ENCODE results near the gene KIF6. TPM values are rescaled to one million over a fixed set of nuclear protein-coding genes. Genes with fewer than 3 reads are reported as not detected.

Gene KIF6
- polyA plus RNA-seq, 2 donors: 0.08 to 0.20 TPM

DNA sequence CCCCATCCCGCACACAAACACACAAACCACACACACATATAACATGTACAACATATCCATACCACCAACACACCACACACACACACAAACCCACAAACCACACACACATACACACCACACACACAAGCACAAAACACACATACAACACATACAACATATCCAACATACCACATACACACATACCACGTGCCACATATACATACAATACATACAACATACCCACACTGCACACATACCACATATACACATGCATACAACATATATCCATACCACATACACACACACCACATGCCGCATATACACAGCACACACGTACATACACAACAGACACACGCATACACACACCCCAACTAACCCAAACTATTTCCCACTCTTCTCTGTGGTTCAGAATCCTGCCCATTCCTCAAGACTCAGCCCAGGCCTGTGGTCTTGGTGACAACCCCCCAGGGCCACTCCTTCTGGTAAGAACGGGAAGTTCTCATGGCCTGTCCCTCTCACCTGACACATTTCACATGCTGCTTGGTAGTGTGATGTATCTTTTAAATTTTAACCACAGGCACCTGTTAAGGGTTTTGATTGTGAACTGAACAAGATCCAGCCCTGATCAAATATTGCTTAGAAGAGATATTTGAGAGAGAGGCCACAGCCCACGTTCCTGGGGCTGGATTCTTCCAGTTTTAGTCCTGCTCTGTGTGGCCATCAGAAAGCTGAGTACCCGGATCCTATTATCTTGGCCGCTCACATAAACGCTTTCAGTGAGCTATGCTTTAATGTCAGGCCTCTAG lies 346.8 kb downstream of the KIF6 start:
- Histone ChIP-seq H3K27me3 (ENCODE audit: control insufficient read depth in 1 of 2, insufficient read depth in 2 of 2, low read length in 2 of 2) (no peaks in the 10 kb centered on the region), H3K4me1 (ENCODE audit: control insufficient read depth in 2 of 2, insufficient read depth in 2 of 2, low read length in 1 of 2) (no peaks in the 10 kb centered on the region), H3K4me3 (ENCODE audit: low read depth in 1 of 2, low read length in 2 of 2) (no peak overlapping the region), H3K9me3 (ENCODE audit: control insufficient read depth in 2 of 2, insufficient read depth in 1 of 2, low read depth in 1 of 2, low read length in 1 of 2) (no peaks in the 10 kb centered on the region), H3K36me3 (ENCODE audit: control insufficient read depth in 2 of 2, insufficient read depth in 2 of 2, low read length in 1 of 2) (no peaks in the 10 kb centered on the region), H3K27ac (ENCODE audit: low read depth in 2 of 2, low read length in 1 of 2) (no peak overlapping the region)
- 71 to 80% methylated on average over 10 of the region's 10 CpGs for WGBS, 2 donors

DNA sequence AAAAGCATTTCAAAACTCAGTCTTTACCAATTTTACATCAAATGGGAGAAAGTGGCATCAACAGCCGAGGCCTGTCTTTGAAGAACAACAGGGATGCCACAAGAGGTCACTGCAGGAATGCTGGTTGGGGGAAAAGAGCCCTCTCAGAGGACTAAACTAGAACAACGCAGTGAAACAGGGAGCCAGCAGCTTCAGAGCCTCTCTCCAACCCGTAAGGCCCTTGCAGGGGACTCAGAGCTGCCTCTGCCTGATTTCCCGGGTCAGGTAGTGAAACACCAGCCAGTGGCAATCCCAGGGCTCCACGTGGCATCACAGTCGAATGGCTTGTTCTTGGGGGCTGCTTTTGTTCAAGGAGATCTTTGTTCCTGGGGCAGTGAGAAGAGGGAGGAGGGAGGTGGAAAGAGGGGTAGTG lies 347.7 kb downstream of the KIF6 start:
- H3K4me3 ChIP-seq (ENCODE audit: low read depth in 1 of 2, low read length in 2 of 2): no peak overlapping the region
- WGBS, 2 donors: 11 to 14% methylated on average over 6 of the region's 6 CpGs
- H3K27me3 ChIP-seq (ENCODE audit: control insufficient read depth in 1 of 2, insufficient read depth in 2 of 2, low read length in 2 of 2): no peaks in the 10 kb centered on the region
- no peaks in the 10 kb centered on the region for H3K36me3 ChIP-seq (ENCODE audit: control insufficient read depth in 2 of 2, insufficient read depth in 2 of 2, low read length in 1 of 2)
- no peaks in the 10 kb centered on the region for H3K9me3 ChIP-seq (ENCODE audit: control insufficient read depth in 2 of 2, insufficient read depth in 1 of 2, low read depth in 1 of 2, low read length in 1 of 2)
- H3K27ac ChIP-seq (ENCODE audit: low read depth in 2 of 2, low read length in 1 of 2): no peak overlapping the region
- no peaks in the 10 kb centered on the region for H3K4me1 ChIP-seq (ENCODE audit: control insufficient read depth in 2 of 2, insufficient read depth in 2 of 2, low read length in 1 of 2)

DNA sequence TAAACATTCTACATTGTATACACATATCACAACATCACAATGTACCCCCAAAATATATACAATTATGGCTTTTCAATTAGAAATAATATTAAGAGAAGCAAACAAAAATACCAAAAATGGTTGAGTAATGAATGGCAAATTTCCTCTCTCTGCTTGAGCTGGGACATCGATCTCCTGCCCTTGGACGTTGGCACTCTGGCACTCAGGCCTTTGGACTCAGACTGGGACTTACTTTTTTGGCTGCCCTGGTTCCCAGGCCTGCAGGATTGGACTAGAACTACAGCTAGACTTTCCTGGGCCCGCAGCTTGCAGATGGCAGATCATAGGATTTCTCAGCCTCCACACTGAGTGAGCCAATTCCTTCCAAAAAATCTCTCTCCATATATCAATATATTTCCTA lies 349.8 kb downstream of the KIF6 start:
- no peaks in the 10 kb centered on the region for H3K4me1 ChIP-seq (ENCODE audit: control insufficient read depth in 2 of 2, insufficient read depth in 2 of 2, low read length in 1 of 2)
- no peaks in the 10 kb centered on the region for H3K27me3 ChIP-seq (ENCODE audit: control insufficient read depth in 1 of 2, insufficient read depth in 2 of 2, low read length in 2 of 2)
- 63 to 75% methylated on average over 3 of the region's 3 CpGs for WGBS, 2 donors
- H3K9me3 ChIP-seq (ENCODE audit: control insufficient read depth in 2 of 2, insufficient read depth in 1 of 2, low read depth in 1 of 2, low read length in 1 of 2): no peaks in the 10 kb centered on the region
- H3K36me3 ChIP-seq (ENCODE audit: control insufficient read depth in 2 of 2, insufficient read depth in 2 of 2, low read length in 1 of 2): no peaks in the 10 kb centered on the region
- H3K27ac ChIP-seq (ENCODE audit: low read depth in 2 of 2, low read length in 1 of 2): no peak overlapping the region
- no peak overlapping the region for H3K4me3 ChIP-seq (ENCODE audit: low read depth in 1 of 2, low read length in 2 of 2)

DNA sequence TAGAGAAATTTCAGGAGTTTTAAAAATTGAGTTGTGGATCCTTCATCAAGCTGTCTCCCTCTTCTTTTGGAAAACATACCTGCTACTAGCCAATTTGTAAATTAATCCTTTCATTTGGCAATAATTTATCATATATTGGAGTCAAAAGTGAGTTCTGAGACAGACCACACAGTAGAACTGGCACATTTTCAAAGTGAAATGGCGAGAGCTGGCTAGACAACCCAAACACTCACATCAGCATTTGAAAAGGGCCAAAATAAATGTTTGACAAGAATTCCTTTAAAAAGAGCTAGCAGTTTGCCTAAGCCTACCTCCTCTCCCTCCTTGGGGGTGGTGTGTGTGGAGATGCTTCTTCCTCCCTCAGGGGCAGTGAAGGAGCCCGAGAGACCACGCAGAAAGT lies 354.8 kb downstream of the KIF6 start:
- Histone ChIP-seq H3K27ac (ENCODE audit: low read depth in 2 of 2, low read length in 1 of 2) (no peak overlapping the region), H3K27me3 (ENCODE audit: control insufficient read depth in 1 of 2, insufficient read depth in 2 of 2, low read length in 2 of 2) (no peaks in the 10 kb centered on the region), H3K4me3 (ENCODE audit: low read depth in 1 of 2, low read length in 2 of 2) (no peak overlapping the region), H3K36me3 (ENCODE audit: control insufficient read depth in 2 of 2, insufficient read depth in 2 of 2, low read length in 1 of 2) (no peaks in the 10 kb centered on the region), H3K4me1 (ENCODE audit: control insufficient read depth in 2 of 2, insufficient read depth in 2 of 2, low read length in 1 of 2) (no peaks in the 10 kb centered on the region), H3K9me3 (ENCODE audit: control insufficient read depth in 2 of 2, insufficient read depth in 1 of 2, low read depth in 1 of 2, low read length in 1 of 2) (no peaks in the 10 kb centered on the region)
- 52 to 66% methylated on average over 3 of the region's 3 CpGs for WGBS, 2 donors

DNA sequence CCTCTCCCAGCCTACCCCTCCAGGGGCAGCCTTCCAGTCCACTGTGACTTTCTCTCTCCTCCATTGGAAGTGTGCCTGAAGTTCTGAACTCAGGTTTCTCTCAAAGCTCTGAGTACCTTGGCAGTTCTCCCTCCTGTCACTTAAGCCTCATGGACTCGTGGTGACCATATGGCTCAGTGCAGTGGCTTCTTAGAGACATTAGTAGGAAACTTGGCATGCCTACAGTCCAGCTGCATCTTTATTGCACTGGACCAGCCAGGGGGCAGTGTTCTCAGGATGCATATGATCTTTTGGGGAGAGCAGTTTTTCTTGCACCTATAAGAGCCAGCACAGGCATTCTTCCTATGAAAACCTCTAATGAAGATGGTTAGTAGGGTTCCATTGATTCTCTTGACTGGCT lies 355.2 kb downstream of the KIF6 start:
- no peaks in the 10 kb centered on the region for H3K4me1 ChIP-seq (ENCODE audit: control insufficient read depth in 2 of 2, insufficient read depth in 2 of 2, low read length in 1 of 2)
- no peaks in the 10 kb centered on the region for H3K27me3 ChIP-seq (ENCODE audit: control insufficient read depth in 1 of 2, insufficient read depth in 2 of 2, low read length in 2 of 2)
- no peak overlapping the region for H3K27ac ChIP-seq (ENCODE audit: low read depth in 2 of 2, low read length in 1 of 2)
- no peaks in the 10 kb centered on the region for H3K36me3 ChIP-seq (ENCODE audit: control insufficient read depth in 2 of 2, insufficient read depth in 2 of 2, low read length in 1 of 2)
- 41 to 44% methylated on average over 1 of the region's 1 CpG for WGBS, 2 donors
- H3K9me3 ChIP-seq (ENCODE audit: control insufficient read depth in 2 of 2, insufficient read depth in 1 of 2, low read depth in 1 of 2, low read length in 1 of 2): no peaks in the 10 kb centered on the region
- no peak overlapping the region for H3K4me3 ChIP-seq (ENCODE audit: low read depth in 1 of 2, low read length in 2 of 2)

DNA sequence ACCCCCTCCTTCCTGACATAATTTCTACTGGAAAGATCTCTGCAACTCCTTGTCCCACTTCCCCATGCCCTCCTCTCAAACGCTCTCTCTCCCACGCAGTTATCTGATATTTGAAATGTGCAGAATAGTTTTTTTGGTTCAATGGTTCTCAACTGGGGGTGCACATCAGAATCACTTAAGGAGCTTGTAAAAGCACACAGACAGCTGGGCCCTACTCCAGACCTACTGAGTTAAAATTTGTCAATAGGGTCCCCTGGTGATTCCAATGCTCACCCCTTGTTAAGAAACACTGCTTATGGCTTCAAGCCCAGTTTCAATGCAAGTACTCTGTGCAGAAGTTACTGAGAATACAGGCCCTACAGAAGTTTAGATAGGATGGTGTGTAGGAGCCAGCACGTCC lies 357.5 kb downstream of the KIF6 start:
- H3K27ac ChIP-seq (ENCODE audit: low read depth in 2 of 2, low read length in 1 of 2): no peak overlapping the region
- H3K9me3 ChIP-seq (ENCODE audit: control insufficient read depth in 2 of 2, insufficient read depth in 1 of 2, low read depth in 1 of 2, low read length in 1 of 2): no peaks in the 10 kb centered on the region
- H3K36me3 ChIP-seq (ENCODE audit: control insufficient read depth in 2 of 2, insufficient read depth in 2 of 2, low read length in 1 of 2): no peaks in the 10 kb centered on the region
- WGBS, 2 donors: 80 to 86% methylated on average over 3 of the region's 3 CpGs
- no peaks in the 10 kb centered on the region for H3K27me3 ChIP-seq (ENCODE audit: control insufficient read depth in 1 of 2, insufficient read depth in 2 of 2, low read length in 2 of 2)
- no peak overlapping the region for H3K4me3 ChIP-seq (ENCODE audit: low read depth in 1 of 2, low read length in 2 of 2)
- H3K4me1 ChIP-seq (ENCODE audit: control insufficient read depth in 2 of 2, insufficient read depth in 2 of 2, low read length in 1 of 2): no peaks in the 10 kb centered on the region

DNA sequence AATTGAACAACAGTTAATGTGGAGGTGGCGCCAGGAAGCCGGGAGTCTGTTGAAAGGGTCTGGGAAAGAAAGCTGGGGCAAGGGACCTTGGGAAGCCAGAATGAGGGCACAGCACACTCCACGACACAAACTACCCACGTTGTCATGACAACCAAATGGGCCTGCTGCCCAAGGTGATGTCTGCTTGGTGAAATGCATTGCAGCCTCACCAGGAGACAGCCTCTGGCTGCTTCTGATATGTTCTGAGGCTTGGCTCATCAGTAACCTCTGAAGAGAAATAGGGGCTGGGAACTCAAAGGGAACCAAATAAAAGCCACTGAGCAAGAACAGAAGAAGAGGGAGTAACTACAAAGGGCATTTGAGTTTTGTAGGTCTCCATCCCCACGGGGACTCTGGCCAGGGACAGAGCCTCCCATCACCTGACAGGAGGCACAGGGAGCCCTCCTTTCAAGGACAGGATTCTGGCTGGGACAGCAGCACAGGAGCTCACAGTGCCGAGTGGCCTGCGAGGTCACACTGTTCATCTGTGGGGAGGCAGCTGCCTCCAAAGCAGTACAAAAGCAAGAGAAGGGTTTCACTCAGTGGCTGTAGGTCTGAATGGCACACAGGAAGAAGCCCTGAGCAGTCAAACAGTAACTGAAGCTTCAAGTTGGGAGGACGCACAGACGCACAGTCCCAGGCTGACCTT lies 358.1 kb downstream of the KIF6 start:
- Histone ChIP-seq H3K4me1 (ENCODE audit: control insufficient read depth in 2 of 2, insufficient read depth in 2 of 2, low read length in 1 of 2) (no peaks in the 10 kb centered on the region), H3K9me3 (ENCODE audit: control insufficient read depth in 2 of 2, insufficient read depth in 1 of 2, low read depth in 1 of 2, low read length in 1 of 2) (no peaks in the 10 kb centered on the region), H3K36me3 (ENCODE audit: control insufficient read depth in 2 of 2, insufficient read depth in 2 of 2, low read length in 1 of 2) (no peaks in the 10 kb centered on the region), H3K27ac (ENCODE audit: low read depth in 2 of 2, low read length in 1 of 2) (no peak overlapping the region), H3K27me3 (ENCODE audit: control insufficient read depth in 1 of 2, insufficient read depth in 2 of 2, low read length in 2 of 2) (no peaks in the 10 kb centered on the region), H3K4me3 (ENCODE audit: low read depth in 1 of 2, low read length in 2 of 2) (no peak overlapping the region)
- WGBS, 2 donors: 78% methylated on average over 9 of the region's 9 CpGs

DNA sequence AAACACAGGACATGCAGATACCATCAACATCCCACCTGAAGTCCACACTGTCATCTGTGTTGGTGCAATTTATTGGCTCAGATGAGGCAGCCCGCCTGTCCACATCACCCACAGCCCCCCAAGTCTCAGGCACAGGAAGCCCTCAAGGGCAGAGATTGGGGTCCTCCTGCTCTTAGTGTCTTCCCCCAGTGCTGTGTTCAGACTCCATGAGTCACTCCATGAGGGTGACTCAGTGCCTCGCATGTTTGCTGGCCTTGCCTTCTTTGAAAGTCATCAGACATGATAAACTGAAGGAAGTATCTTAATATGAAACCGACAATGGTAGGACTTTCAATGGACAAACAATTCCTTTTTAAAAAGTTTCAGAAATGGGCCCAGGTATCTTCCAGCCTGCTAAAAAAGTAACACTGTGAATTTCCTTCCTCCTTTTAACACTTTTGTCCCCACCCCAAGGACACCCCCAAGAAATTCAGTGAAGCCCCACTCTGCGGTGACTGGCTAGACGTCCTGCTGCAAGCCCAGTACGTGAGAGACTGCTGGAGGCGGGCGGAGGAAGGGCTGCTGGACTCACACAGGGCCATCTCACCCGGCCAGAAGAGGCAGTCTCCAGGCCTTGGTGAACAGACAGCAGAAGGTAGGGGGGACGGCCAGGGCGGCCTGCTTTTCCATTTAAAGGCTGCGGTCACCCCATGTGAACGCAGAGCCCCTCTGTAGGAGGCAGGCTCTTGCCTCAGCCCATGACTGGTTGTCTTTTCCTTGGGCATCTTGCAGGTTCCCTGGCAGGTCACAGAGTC lies 359.7 kb downstream of the KIF6 start:
- WGBS, 2 donors: 86 to 89% methylated on average over 13 of the region's 13 CpGs
- no peaks in the 10 kb centered on the region for H3K4me1 ChIP-seq (ENCODE audit: control insufficient read depth in 2 of 2, insufficient read depth in 2 of 2, low read length in 1 of 2)
- no peaks in the 10 kb centered on the region for H3K27me3 ChIP-seq (ENCODE audit: control insufficient read depth in 1 of 2, insufficient read depth in 2 of 2, low read length in 2 of 2)
- no peak overlapping the region for H3K4me3 ChIP-seq (ENCODE audit: low read depth in 1 of 2, low read length in 2 of 2)
- H3K36me3 ChIP-seq (ENCODE audit: control insufficient read depth in 2 of 2, insufficient read depth in 2 of 2, low read length in 1 of 2): no peaks in the 10 kb centered on the region
- no peak overlapping the region for H3K27ac ChIP-seq (ENCODE audit: low read depth in 2 of 2, low read length in 1 of 2)
- H3K9me3 ChIP-seq (ENCODE audit: control insufficient read depth in 2 of 2, insufficient read depth in 1 of 2, low read depth in 1 of 2, low read length in 1 of 2): no peaks in the 10 kb centered on the region

DNA sequence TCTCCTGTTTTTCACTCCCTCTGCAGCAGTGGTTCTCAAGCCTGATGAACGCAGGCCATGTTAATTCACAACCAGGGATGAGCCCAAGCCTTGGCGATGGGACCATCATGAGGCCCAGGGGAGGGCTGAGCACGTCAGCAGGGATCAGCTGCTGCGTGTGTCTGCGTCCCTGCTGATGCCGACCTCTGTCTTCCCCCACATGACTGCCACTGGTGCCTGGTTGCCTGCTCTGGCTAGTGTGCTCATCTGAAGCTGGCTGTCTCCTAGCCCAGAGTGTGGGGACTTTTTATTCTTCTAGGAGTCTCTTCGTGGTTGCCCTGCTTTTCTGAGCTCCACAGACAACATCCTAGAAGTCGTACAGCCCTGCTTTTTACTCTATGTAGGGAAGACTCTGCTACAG lies 361.9 kb downstream of the KIF6 start:
- Histone ChIP-seq H3K9me3 (ENCODE audit: control insufficient read depth in 2 of 2, insufficient read depth in 1 of 2, low read depth in 1 of 2, low read length in 1 of 2) (no peaks in the 10 kb centered on the region), H3K27ac (ENCODE audit: low read depth in 2 of 2, low read length in 1 of 2) (no peak overlapping the region), H3K27me3 (ENCODE audit: control insufficient read depth in 1 of 2, insufficient read depth in 2 of 2, low read length in 2 of 2) (no peaks in the 10 kb centered on the region), H3K36me3 (ENCODE audit: control insufficient read depth in 2 of 2, insufficient read depth in 2 of 2, low read length in 1 of 2) (no peaks in the 10 kb centered on the region), H3K4me1 (ENCODE audit: control insufficient read depth in 2 of 2, insufficient read depth in 2 of 2, low read length in 1 of 2) (no peaks in the 10 kb centered on the region), H3K4me3 (ENCODE audit: low read depth in 1 of 2, low read length in 2 of 2) (no peak overlapping the region)
- 88 to 90% methylated on average over 8 of the region's 8 CpGs for WGBS, 2 donors
